Measurements from ENCODE around the gene UBE2J1.

GRCh38 chr6:89379281-89379680 is 26.8 kb upstream of the UBE2J1 start:
- TF ChIP-seq CTCF (IDR thresholded peaks at IDR 0.05 in 2 of 3, conservative IDR thresholded peaks at IDR 0.05 in 1 of 3; ENCODE audit: borderline replicate concordance in 1 of 3, insufficient read depth in 1 of 3, low read depth in 2 of 3, low read length in 2 of 3) (no peak), POLR2A (IDR thresholded peaks at IDR 0.05; ENCODE audit: borderline replicate concordance, extremely low read depth, insufficient read depth, insufficient read length) (no peak), ZNF274 (IDR thresholded peaks at IDR 0.05; ENCODE audit: low read depth, low read length) (no peak), REST (IDR thresholded peaks at IDR 0.05; ENCODE audit: low read depth) (no peak), SIN3A (IDR thresholded peaks at IDR 0.05; ENCODE audit: low read depth) (no peak), ATF3 (IDR thresholded peaks at IDR 0.05) (no peak), POLR2AphosphoS5 (IDR thresholded peaks at IDR 0.05; ENCODE audit: low read depth, low read length) (no peak), MAX (IDR thresholded peaks at IDR 0.05) (no peak), EZH2phosphoT487 (IDR thresholded peaks at IDR 0.05; ENCODE audit: borderline replicate concordance) (no peak), ELF1 (IDR thresholded peaks at IDR 0.05; ENCODE audit: borderline replicate concordance, low read depth) (no peak)
